NCI-H146 (cell line): ENCODE measurements around the gene FLVCR1.
A peak's percentile ranks its signal among the peaks of the same experiment; 100 is the strongest.
"Not testable (repeated sequence)": the region's sequence is repeated elsewhere in the genome, so short reads cannot be mapped to it uniquely, and the experiment has no call there.

ENCODE experiments used
- DNase-seq: peaks from one replicate; lab custom pipeline; 2025; lab: John Stamatoyannopoulos, UW

The FLVCR1 gene

DNA sequence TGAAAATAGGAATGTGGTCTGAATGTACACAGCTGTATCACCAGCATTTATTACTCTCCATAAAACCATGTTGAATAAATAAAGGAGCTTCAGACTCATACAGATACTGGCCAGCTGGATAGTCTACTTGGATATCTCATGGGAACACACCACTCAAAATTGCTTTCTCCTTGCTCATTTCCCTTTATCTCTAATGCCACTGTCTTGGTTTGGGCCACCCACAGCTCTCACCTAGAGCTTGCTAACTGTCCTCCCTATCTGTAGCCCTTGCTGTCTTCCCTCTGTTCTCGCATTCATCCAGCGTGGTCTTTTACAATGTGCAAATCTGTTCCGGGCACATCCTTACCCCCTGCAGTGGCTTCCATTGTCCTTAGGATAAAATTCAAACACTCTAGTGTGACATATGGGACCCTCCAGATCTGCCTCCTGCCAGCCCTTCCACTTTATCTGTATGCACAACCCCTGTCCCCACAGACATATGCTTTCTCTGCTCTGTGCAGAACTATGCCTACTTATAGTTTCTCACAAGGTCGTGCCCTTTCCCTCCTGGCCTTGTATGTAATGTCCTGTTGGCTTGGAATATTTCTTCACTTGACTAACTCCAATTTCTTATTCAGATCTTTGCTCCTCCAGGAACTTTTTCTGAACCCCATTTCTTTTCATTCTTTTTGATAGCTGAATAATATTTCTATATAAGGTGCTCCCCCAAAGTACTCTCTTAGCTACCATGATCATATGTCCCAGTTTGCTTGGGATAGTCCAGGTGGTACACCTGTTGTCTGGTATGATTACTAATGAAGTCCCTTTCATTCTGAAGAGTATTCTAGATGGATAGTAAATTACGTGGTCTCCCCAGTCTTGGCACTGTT lies 2.9 kb downstream of the FLVCR1 start:
- DNase-seq: peak; percentile 42

DNA sequence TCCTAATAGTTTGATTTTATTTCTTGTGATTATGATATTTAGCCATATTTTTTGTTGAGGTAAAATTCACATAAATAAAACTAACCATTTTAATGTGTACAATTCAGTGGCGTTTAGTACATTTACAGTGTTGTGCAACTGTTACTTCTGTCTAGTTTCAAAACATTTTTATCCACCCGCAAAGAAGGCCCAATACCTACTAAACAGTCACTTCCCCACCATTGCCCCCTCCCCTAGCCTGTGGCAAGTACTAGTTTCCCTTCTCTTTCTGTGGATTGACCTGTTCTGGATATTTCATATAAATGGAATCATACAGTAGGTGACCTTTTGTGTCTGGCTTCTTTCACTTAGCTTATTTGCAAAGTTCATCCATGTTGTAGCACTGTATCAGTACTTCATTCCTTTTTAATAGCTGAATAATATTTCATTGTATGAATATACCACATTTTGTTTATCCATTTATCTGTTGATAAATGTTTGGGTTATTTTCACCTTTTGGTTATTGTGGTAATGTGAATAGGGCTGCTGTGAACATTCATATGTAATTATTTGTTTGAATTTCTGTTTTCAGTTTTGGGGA lies 4.1 kb downstream of the FLVCR1 start:
- DNase-seq: no peak

DNA sequence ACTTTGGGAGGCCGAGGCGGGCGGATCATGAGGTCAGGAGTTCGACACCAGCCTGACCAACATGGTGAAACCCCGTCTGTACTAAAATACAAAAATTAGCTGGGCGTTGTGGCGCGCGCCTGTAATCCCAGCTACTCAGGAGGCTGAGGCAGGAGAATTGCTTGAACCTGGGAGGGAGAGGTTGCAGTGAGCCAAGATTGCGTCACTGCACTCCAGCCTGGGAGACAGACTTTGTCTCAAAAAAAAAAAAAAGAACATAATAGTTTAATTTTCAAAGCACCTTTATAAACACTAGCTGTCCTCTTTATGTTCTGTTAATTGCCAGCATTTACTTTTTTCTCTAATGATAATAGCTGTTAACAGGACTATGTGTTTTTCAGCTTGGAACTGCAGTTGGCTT lies 5.3 kb downstream of the FLVCR1 start:
- DNase-seq: not testable (repeated sequence)

- no peak for DNase-seq
These were observed 6.1 kb downstream of the FLVCR1 start for GRCh38 chr1:212864201-212864600.

GRCh38 chr1:212867192-212867591 lies 9.1 kb downstream of the FLVCR1 start:
- DNase-seq: no peak

DNA sequence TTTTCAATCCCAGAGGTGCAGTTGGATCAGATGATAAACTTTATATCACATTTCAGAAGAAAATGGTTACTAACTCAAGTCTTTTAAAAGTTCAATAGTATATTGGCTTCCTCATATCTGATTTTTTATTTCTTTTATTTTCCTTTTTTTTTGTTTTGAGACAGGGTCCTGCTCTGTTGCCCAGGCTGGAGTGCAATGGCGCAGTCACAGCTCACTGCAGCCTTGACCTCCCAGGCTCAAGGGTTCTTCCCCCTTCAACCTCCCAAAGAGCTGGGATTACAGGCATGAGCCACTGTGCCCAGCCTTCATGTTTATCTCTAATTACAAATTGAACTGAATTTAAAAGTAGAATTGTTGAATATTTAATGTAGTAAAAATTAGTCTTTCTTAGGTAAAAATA lies 13.9 kb downstream of the FLVCR1 start:
- DNase-seq: no peak

- no peak for DNase-seq
These were observed 15.4 kb downstream of the FLVCR1 start for GRCh38 chr1:212873518-212873917.

DNA sequence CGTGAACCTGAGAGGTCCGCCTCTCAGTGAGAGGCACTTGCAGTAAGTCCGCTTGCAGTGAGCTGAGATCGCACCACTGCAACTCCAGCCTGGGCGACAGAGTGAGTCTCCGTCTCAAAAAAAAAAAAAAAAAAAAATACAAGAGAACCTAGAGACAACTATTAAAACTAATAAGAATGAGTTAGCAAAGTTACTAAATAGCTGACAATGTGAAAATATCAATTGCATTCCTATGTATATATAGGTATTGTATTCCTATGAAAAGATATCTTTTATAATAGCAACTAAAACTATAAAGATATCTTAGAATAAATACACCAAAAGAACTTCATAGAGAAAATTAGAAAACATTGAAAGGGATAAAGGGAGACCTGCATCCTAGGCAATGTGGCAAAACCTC lies 20.3 kb downstream of the FLVCR1 start:
- DNase-seq: no peak

DNA sequence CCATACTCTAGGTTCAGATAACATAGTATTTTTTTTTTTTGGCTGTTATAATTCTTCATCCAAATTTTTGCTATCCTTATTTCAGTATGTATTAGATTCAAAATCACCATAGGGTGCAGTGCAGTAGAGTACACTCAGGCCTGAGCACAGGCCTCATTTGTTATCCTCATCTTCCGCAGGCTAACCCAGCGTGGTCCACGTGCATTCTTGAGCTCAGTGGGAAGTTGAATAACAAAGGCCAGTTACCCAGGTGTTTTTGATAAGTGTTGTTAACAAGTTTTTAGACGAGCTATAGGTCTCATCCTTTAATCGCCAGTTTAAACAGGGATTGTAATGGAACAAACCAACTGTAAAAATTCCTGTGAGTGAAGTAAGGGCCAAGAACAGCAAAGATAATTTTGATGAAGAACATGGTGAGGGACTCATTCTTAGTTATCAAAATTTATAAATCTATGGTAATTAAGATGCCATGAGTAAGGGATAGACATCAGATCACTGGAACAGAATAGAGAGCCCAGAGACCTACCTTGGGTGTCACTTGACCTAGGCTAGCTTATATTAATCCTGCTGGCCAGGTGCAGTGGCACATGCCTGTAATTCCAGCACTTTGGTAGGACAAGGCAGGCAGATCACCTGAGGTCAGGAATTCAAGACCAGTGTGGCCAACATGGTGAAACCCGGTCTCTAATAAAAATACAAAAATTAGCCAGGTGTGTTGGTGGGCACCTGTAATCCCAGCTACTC lies 22.0 kb downstream of the FLVCR1 start:
- no peak for DNase-seq

GRCh38 chr1:212884592-212884991 lies 26.5 kb downstream of the FLVCR1 start:
- no peak for DNase-seq

DNA sequence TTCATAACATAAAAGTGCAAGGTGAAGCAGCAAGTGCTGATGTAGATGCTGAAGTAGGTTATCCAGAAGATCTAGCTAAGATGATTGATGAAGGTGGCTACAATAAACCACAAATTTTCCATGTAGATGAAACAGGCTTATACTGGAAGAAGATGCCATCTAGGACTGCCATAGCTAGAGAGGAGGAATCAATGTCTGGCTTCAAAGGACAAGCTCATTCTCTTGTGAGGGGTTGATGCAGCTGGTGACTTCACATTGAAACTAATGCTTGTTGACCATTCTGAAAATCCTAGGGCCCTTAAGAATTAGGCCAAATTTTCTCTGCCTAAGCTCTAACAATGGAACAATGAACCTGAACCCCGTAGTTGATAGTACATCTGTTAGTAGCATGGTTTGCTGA lies 34.0 kb downstream of the FLVCR1 start:
- DNase-seq: no peak

DNA sequence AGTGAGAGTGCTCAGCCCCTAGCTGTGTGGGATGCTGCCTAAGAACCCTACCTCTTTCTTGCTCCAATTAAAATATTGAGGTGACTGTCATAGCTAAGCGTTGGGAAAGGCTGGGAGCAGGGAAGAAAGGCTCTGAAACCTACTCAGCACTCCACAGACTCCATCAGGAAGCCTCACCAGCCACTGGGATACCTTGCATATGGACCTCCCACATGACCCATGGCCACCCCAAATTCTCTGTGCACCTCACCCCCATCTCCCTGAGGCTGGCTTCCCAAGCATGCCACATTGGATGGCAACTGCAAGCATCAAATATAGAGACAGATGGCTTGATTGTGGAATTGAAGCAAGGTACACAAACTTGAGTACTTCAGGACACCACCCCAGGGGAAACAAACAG lies 41.8 kb downstream of the FLVCR1 start:
- no peak for DNase-seq

DNA sequence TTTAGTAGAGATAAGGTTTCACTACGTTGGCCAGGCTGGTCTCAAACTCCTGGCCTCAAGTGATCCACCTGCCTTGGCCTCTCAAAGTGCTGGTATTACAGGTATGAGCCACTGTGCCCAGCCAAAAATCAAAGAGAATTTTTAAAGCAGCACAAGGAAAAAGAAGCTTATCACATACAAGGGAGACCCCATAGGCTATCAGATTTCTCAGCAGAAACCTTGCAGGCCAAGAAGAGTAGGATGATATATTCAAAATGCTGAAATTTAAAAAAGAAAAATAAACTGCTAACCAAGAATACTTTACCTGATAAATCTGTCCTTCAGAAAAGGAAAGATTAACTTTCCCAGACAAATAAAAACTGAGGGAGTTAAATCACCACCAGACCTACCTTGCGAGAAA lies 43.2 kb downstream of the FLVCR1 start:
- DNase-seq: no peak

DNA sequence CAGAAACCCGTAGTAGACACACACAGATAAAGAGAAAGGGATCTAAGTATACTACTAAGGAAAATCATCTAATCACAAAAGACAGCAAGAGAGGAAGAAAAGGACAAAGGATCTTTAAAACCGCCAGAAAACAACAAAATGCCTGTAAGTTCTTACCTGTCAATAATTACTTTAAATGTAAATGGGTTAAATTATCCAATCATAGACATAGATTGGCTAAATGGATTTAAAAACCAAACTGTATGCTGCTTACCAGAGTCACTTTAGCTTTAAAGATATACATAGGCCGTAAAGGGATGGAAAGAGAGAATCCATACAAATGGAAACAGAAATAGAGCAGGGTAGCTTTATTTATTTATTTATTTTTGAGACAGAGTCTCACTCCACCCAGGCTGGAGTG lies 44.0 kb downstream of the FLVCR1 start:
- DNase-seq: no peak

- no peak for DNase-seq
These were observed 45.6 kb downstream of the FLVCR1 start for GRCh38 chr1:212903664-212904063.

GRCh38 chr1:212908071-212908470 lies 50.0 kb downstream of the FLVCR1 start:
- DNase-seq: not testable (repeated sequence)

DNA sequence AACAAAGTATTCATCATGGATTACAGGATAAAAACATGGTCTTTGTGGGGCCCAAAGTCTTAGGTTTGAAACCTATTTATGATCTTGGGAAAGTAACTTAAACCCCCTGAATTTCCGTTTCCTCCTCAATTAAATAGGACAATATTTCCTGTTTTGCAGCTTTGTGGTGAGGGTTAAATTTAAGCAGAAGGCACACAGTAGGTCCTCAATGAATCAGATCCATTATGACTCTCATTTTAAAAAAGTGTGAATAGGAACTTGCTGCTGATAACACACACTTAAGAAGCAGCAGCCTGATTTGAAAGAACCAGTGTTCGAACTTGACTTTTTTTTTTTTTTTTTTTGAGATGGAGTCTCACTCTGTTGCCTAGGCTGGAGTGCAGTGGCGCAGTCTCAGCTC lies 50.9 kb downstream of the FLVCR1 start:
- no peak for DNase-seq

- no peak for DNase-seq
These were observed 51.6 kb downstream of the FLVCR1 start for GRCh38 chr1:212909652-212910063.

GRCh38 chr1:212910213-212910612 lies 52.1 kb downstream of the FLVCR1 start:
- DNase-seq: not testable (repeated sequence)

DNA sequence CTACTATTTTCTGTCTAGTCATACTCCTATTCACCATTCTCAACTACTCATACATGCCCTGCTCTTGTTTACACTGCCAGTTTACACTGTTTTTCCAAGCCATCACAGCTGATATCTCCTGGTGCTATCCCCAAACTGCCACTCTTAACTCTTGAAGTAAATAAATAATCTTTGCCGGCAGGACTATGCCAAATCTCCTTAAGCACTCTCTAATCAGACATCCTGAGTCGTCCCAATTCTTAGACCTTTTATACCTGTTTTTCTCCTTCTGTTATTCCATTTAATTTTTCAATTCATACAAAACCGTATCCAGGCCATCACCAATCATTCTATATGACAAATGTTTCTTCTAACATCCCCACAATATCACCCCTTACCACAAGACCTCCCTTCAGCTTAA lies 55.6 kb downstream of the FLVCR1 start:
- not testable (repeated sequence) for DNase-seq

DNA sequence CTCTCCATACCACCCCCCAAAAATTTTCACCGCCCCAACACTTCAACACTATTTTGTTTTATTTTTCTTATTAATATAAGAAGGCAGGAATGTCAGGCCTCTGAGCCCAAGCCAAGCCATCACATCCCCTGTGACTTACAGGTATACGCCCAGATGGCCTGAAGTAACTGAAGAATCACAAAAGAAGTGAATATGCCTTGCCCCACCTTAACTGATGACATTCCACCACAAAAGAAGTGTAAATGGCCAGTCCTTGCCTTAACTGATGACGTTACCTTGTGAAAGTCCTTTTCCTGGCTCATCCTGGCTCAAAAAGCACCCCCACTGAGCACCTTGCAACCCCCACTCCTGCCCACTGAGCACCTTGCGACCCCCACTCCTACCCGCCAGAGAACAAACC lies 56.0 kb downstream of the FLVCR1 start:
- DNase-seq: not testable (repeated sequence)

DNA sequence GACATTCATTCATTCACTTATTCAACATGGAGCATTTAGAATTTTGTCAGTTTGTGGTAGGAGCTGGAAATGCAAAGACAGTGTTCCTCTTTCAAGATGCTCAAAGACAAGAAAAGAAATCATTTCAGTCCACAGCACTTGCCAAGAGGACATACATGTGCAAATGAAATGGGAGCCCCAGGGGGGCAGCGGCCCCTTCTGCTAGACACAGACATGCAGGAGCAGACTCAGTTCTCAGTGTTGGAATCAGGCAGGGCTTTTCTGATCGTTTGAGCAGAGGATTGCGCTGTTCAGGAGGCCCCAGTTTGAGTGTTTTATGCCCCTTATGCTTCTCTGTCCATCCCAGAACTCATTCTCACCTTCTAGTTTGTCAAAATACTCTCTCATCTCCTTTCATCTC lies 56.7 kb downstream of the FLVCR1 start:
- DNase-seq: no peak
